Measurements from ENCODE around the gene FARS2.

FARS2 gene

GRCh38 chr6:5537132-5537531 is 275.8 kb downstream of the FARS2 start:
- no peaks in the 10 kb centered on the region for H3K79me2 ChIP-seq (ENCODE audit: insufficient read depth, low read length)
- no peak for ATAC-seq (ENCODE audit: insufficient read depth, low read depth)
- no peak for DNase-seq

GRCh38 chr6:5537967-5538366 is 276.7 kb downstream of the FARS2 start:
- no peaks in the 10 kb centered on the region for H3K27me3 ChIP-seq (ENCODE audit: insufficient read depth, low read length, poor library complexity)
- H2AFZ ChIP-seq (ENCODE audit: low read depth, low read length), result no peak overlapping the region
- H3K9ac ChIP-seq (ENCODE audit: low read depth, low read length), result no peak overlapping the region
- no peaks in the 10 kb centered on the region for H3K9me3 ChIP-seq (ENCODE audit: insufficient read depth, low read length, severe bottlenecking)
- no peak overlapping the region for H3K27ac ChIP-seq (ENCODE audit: low read length)
- no peaks in the 10 kb centered on the region for H4K20me1 ChIP-seq (ENCODE audit: insufficient read depth, low read length)
- TF ChIP-seq CTCF (IDR thresholded peaks at IDR 0.05; ENCODE audit: borderline replicate concordance, extremely low read depth, low read length, poor library complexity, severe bottlenecking) (no peak), EZH2 (IDR thresholded peaks at IDR 0.05; ENCODE audit: borderline replicate concordance, low read depth, low read length, severe bottlenecking) (no peak)
- DNase-seq, result no peak
- no peaks in the 10 kb centered on the region for H3K36me3 ChIP-seq (ENCODE audit: insufficient read depth, low read length)
- no peaks in the 10 kb centered on the region for H3K79me2 ChIP-seq (ENCODE audit: insufficient read depth, low read length)
- H3K4me3 ChIP-seq (ENCODE audit: low read depth in 1 of 2, low read length in 2 of 2), result no peak overlapping the region
- no peak overlapping the region for H3K4me2 ChIP-seq (ENCODE audit: insufficient read depth, low read length)
- ATAC-seq (ENCODE audit: insufficient read depth, low read depth), result no peak
- no peaks in the 10 kb centered on the region for H3K4me1 ChIP-seq (ENCODE audit: insufficient read depth, low read length)

More at GRCh38 chr6:5537132-5537531, 275.8 kb downstream of the FARS2 start:
- Histone ChIP-seq H3K4me3 (ENCODE audit: low read depth in 1 of 2, low read length in 2 of 2) (no peak overlapping the region), H2AFZ (ENCODE audit: low read depth, low read length) (no peak overlapping the region), H3K4me1 (ENCODE audit: insufficient read depth, low read length) (no peaks in the 10 kb centered on the region), H3K9ac (ENCODE audit: low read depth, low read length) (no peak overlapping the region), H3K27me3 (ENCODE audit: insufficient read depth, low read length, poor library complexity) (no peaks in the 10 kb centered on the region), H3K36me3 (ENCODE audit: insufficient read depth, low read length) (no peaks in the 10 kb centered on the region), H4K20me1 (ENCODE audit: insufficient read depth, low read length) (no peaks in the 10 kb centered on the region), H3K4me2 (ENCODE audit: insufficient read depth, low read length) (no peak overlapping the region), H3K27ac (ENCODE audit: low read length) (no peak overlapping the region), H3K9me3 (ENCODE audit: insufficient read depth, low read length, severe bottlenecking) (no peaks in the 10 kb centered on the region)
- TF ChIP-seq CTCF (IDR thresholded peaks at IDR 0.05; ENCODE audit: borderline replicate concordance, extremely low read depth, low read length, poor library complexity, severe bottlenecking) (no peak), EZH2 (IDR thresholded peaks at IDR 0.05; ENCODE audit: borderline replicate concordance, low read depth, low read length, severe bottlenecking) (no peak)

- Histone ChIP-seq H4K20me1 (ENCODE audit: insufficient read depth, low read length) (no peaks in the 10 kb centered on the region), H3K4me1 (ENCODE audit: insufficient read depth, low read length) (no peaks in the 10 kb centered on the region), H3K79me2 (ENCODE audit: insufficient read depth, low read length) (no peaks in the 10 kb centered on the region), H3K9ac (ENCODE audit: low read depth, low read length) (no peak overlapping the region), H3K4me2 (ENCODE audit: insufficient read depth, low read length) (no peak overlapping the region), H3K36me3 (ENCODE audit: insufficient read depth, low read length) (no peaks in the 10 kb centered on the region), H3K27me3 (ENCODE audit: insufficient read depth, low read length, poor library complexity) (no peaks in the 10 kb centered on the region), H2AFZ (ENCODE audit: low read depth, low read length) (no peak overlapping the region), H3K9me3 (ENCODE audit: insufficient read depth, low read length, severe bottlenecking) (no peaks in the 10 kb centered on the region), H3K27ac (ENCODE audit: low read length) (no peak overlapping the region), H3K4me3 (ENCODE audit: low read depth in 1 of 2, low read length in 2 of 2) (no peak overlapping the region)
- TF ChIP-seq EZH2 (IDR thresholded peaks at IDR 0.05; ENCODE audit: borderline replicate concordance, low read depth, low read length, severe bottlenecking) (no peak), CTCF (IDR thresholded peaks at IDR 0.05; ENCODE audit: borderline replicate concordance, extremely low read depth, low read length, poor library complexity, severe bottlenecking) (no peak)
- DNase-seq (no peak), ATAC-seq (ENCODE audit: insufficient read depth, low read depth) (no peak)
Observed at GRCh38 chr6:5540370-5540769, 279.1 kb downstream of the FARS2 start.

GRCh38 chr6:5541025-5541424 is 279.7 kb downstream of the FARS2 start:
- no peaks in the 10 kb centered on the region for H3K9me3 ChIP-seq (ENCODE audit: insufficient read depth, low read length, severe bottlenecking)
- no peaks in the 10 kb centered on the region for H3K4me1 ChIP-seq (ENCODE audit: insufficient read depth, low read length)
- TF ChIP-seq EZH2 (IDR thresholded peaks at IDR 0.05; ENCODE audit: borderline replicate concordance, low read depth, low read length, severe bottlenecking) (no peak), CTCF (IDR thresholded peaks at IDR 0.05; ENCODE audit: borderline replicate concordance, extremely low read depth, low read length, poor library complexity, severe bottlenecking) (no peak)
- H3K4me2 ChIP-seq (ENCODE audit: insufficient read depth, low read length), result no peak overlapping the region
- H4K20me1 ChIP-seq (ENCODE audit: insufficient read depth, low read length), result no peaks in the 10 kb centered on the region
- no peak overlapping the region for H3K9ac ChIP-seq (ENCODE audit: low read depth, low read length)
- ATAC-seq (ENCODE audit: insufficient read depth, low read depth), result no peak
- H3K4me3 ChIP-seq (ENCODE audit: low read depth in 1 of 2, low read length in 2 of 2), result no peak overlapping the region
- no peaks in the 10 kb centered on the region for H3K79me2 ChIP-seq (ENCODE audit: insufficient read depth, low read length)
- H3K27ac ChIP-seq (ENCODE audit: low read length), result no peak overlapping the region
- no peaks in the 10 kb centered on the region for H3K36me3 ChIP-seq (ENCODE audit: insufficient read depth, low read length)
- no peak overlapping the region for H2AFZ ChIP-seq (ENCODE audit: low read depth, low read length)
- no peaks in the 10 kb centered on the region for H3K27me3 ChIP-seq (ENCODE audit: insufficient read depth, low read length, poor library complexity)
- DNase-seq, result no peak
